Neural crest cell (in vitro differentiated cells): ENCODE measurements around the gene ADRM1. TPM values are rescaled to one million over a fixed set of nuclear protein-coding genes. Genes with fewer than 3 reads are reported as not detected.

Experiments used
- DNase-seq: peaks from one replicate; pipeline ENCODE4 v3.0.0; 2021; ENCODE audit warnings: low read depth, mixed read lengths, low spot score
- H3K27ac Mint-ChIP-seq: one replicate; pipeline ENCODE4 v1.8.0; 2021; ENCODE audit warnings: mild to moderate bottlenecking, mixed read lengths; ENCODE audit not compliant: unreplicated experiment
- H3K27me3 Mint-ChIP-seq: 2 replicates; pipeline ENCODE4 v1.8.0; 2021; ENCODE audit warnings: low read depth, mild to moderate bottlenecking, mixed read lengths
- H3K36me3 Mint-ChIP-seq: 2 replicates; pipeline ENCODE4 v1.8.0; 2021; ENCODE audit warnings: low read depth, mild to moderate bottlenecking, mixed read lengths
- H3K4me1 Mint-ChIP-seq: 2 replicates; pipeline ENCODE4 v1.8.0; 2021; ENCODE audit warnings: mixed read lengths
- H3K4me3 Mint-ChIP-seq: one replicate; pipeline ENCODE4 v1.8.0; 2021; ENCODE audit warnings: mild to moderate bottlenecking, mixed read lengths
- H3K9me3 Mint-ChIP-seq: 2 replicates; pipeline ENCODE4 v1.8.0; 2021; ENCODE audit warnings: mixed read lengths
- CTCF ChIP-seq: fragments of 200-600 bp; sonication (generic); conservative IDR thresholded peaks from 2 replicates; pipeline ENCODE4 v1.5.0; 2021; ENCODE audit warnings: antibody characterized with exemption, mild to moderate bottlenecking
- total RNA-seq: library from RNA; stranded (reverse); gene quantifications from 2 replicates; pipeline ENCODE4 v1.2.1, GENCODE V29; 2021

Gene ADRM1
- total RNA-seq, 1 donor from 2014 or later, result 98.8 TPM

- DNase-seq, result no peak
- Mint-ChIP-seq H3K36me3 (no peaks in the 10 kb centered on the region), H3K4me1 (peaks cover 21% of the 10 kb centered on the region), H3K27ac (no peak overlapping the region), H3K9me3 (no peaks in the 10 kb centered on the region), H3K4me3 (peak overlapping the region; percentile 95), H3K27me3 (peaks cover 2% of the 10 kb centered on the region)
- no peak for TF ChIP-seq CTCF
Measured at GRCh38 chr20:62303062-62303339, 204 bp downstream of the ADRM1 start.

- TF ChIP-seq CTCF, result no peak
- Mint-ChIP-seq H3K36me3 (no peaks in the 10 kb centered on the region), H3K4me1 (peaks cover 21% of the 10 kb centered on the region), H3K27ac (peak overlapping the region; percentile 92), H3K4me3 (peak overlapping the region; percentile 96), H3K9me3 (no peaks in the 10 kb centered on the region), H3K27me3 (peaks cover 2% of the 10 kb centered on the region)
- DNase-seq, result peak; percentile 16
Measured at GRCh38 chr20:62303340-62304226, 786 bp downstream of the ADRM1 start.

DNA sequence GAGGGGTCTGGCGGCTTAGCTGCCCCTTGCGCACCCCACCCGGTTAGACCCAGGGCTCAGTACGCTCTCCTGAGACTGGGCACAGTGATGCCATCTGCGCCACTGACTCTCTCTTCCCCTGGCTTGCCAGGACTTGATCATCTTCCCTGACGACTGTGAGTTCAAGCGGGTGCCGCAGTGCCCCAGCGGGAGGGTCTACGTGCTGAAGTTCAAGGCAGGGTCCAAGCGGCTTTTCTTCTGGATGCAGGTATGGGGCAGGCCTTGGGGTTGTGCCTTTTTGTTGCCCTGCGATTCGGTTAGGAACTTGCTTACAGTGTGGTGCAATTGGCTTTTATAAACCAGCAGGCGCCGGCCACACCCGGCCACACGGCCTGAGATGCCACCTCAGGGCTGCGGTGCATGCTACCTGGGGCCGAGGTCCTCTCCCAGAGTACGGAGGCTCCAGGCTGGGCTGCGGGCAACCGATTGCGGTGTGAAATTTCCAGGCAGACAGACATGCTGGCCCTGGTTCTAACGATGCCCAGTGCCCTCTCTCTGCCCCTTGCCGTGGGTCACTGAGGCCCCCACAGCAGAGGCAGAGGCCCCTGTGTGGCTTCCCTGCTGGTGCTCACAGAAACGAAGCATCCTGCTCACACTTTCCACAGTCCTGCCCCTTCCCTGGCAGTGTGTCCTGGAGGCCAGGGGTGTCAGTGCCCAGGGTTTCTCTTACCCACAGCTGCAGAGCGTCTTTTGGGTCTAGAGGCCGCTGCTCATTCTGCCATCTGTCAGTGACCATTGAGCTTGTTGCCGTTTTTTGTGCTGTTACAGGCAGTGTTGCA is 1.7 kb downstream of the ADRM1 start:
- Mint-ChIP-seq H3K27ac (no peak overlapping the region), H3K36me3 (no peaks in the 10 kb centered on the region), H3K27me3 (peaks cover 2% of the 10 kb centered on the region), H3K4me1 (peaks cover 21% of the 10 kb centered on the region), H3K4me3 (peak overlapping the region; percentile 96), H3K9me3 (no peaks in the 10 kb centered on the region)
- TF ChIP-seq CTCF, result no peak
- DNase-seq, result no peak

- Mint-ChIP-seq H3K4me1 (peaks cover 21% of the 10 kb centered on the region), H3K4me3 (peak overlapping the region; percentile 83), H3K9me3 (no peaks in the 10 kb centered on the region), H3K36me3 (no peaks in the 10 kb centered on the region), H3K27ac (peak overlapping the region; percentile 92), H3K27me3 (peaks cover 2% of the 10 kb centered on the region)
- no peak for DNase-seq
- TF ChIP-seq CTCF, result no peak
Measured at GRCh38 chr20:62305149-62305764, 2.5 kb downstream of the ADRM1 start.

- no peak for DNase-seq
- Mint-ChIP-seq H3K27ac (peak overlapping the region; percentile 92), H3K36me3 (no peaks in the 10 kb centered on the region), H3K27me3 (peaks cover 2% of the 10 kb centered on the region), H3K4me3 (peak overlapping the region; percentile 83), H3K9me3 (no peaks in the 10 kb centered on the region), H3K4me1 (peaks cover 21% of the 10 kb centered on the region)
- no peak for TF ChIP-seq CTCF
Measured at GRCh38 chr20:62305765-62306413, 3.1 kb downstream of the ADRM1 start.
